LNCaP clone FGC (cell line): ENCODE data around the gene STXBP1.

ENCODE experiments used
- DNase-seq: peaks from one replicate; pipeline ENCODE4 v3.0.0-alpha.2; 2011; ENCODE audit warnings: low read depth
- H3K4me3 ChIP-seq: 2 replicates; pipeline ENCODE4 v1.5.1; 2011; ENCODE audit warnings: mild to moderate bottlenecking, low read depth, low read length, control low read depth
- CTCF ChIP-seq: IDR thresholded peaks from 2 replicates; pipeline ENCODE4 v1.5.1; 2012; ENCODE audit warnings: mild to moderate bottlenecking; ENCODE audit not compliant: control insufficient read depth, insufficient read depth; ENCODE audit errors: extremely low read depth

The STXBP1 gene

GRCh38 chr9:127660886-127661741 is 49.0 kb downstream of the STXBP1 start:
- DNase-seq = no peak
- H3K4me3 ChIP-seq = no peak overlapping the region
- no peak for TF ChIP-seq CTCF

GRCh38 chr9:127662617-127663016 is 50.5 kb downstream of the STXBP1 start:
- H3K4me3 ChIP-seq = no peak overlapping the region
- DNase-seq = no peak
- TF ChIP-seq CTCF = no peak

GRCh38 chr9:127664324-127664677 is 52.2 kb downstream of the STXBP1 start:
- no peak for DNase-seq
- TF ChIP-seq CTCF = no peak
- H3K4me3 ChIP-seq = no peak overlapping the region

- no peak overlapping the region for H3K4me3 ChIP-seq
- TF ChIP-seq CTCF = no peak
- no peak for DNase-seq
These were observed 52.8 kb downstream of the STXBP1 start for GRCh38 chr9:127664678-127665507.

GRCh38 chr9:127667127-127667844 is 55.2 kb downstream of the STXBP1 start:
- DNase-seq = peak; percentile 11
- TF ChIP-seq CTCF = no peak
- H3K4me3 ChIP-seq = no peak overlapping the region

- H3K4me3 ChIP-seq = no peak overlapping the region
- TF ChIP-seq CTCF = no peak
- DNase-seq = no peak
These were observed 55.8 kb downstream of the STXBP1 start for GRCh38 chr9:127667906-127668305.
